ENCODE data around the gene SLC22A13. TPM values are rescaled to one million over a fixed set of nuclear protein-coding genes. Genes with fewer than 3 reads are reported as not detected.
"Not testable (repeated sequence)": the region's sequence is repeated elsewhere in the genome, so short reads cannot be mapped to it uniquely, and the experiment has no call there.

SLC22A13 gene
- total RNA-seq, 1 donor from 2014 or later, result 0.17 TPM

GRCh38 chr3:38306941-38307340, 41.3 kb downstream of the SLC22A13 start:
- DNase-seq, result no peak

- DNase-seq, result no peak
Observed at GRCh38 chr3:38307599-38307998, 42.0 kb downstream of the SLC22A13 start.

- no peak for DNase-seq
Observed at GRCh38 chr3:38308456-38308855, 42.8 kb downstream of the SLC22A13 start.

GRCh38 chr3:38311476-38311875, 45.9 kb downstream of the SLC22A13 start:
- no peak for DNase-seq

DNA sequence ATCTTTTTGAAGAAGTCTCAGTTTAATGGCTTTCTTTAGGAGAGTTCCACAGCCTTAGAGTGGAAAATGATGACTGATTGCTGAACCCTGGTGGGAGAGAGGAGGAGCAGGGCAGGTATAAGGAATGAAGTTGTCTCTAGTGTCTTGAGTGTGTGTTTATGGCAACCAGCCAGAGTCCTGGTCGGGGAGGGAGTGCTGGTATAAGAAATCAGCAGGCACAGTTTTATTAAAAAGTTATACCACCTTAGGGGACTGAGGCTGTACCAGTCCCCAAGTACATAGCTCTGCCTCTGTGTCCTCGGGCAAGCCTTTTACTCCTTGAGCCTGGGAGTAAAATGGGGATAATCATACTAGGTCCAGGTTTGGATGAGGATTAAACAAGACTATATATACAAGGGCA, 46.3 kb downstream of the SLC22A13 start:
- DNase-seq, result no peak

GRCh38 chr3:38312356-38312755, 46.7 kb downstream of the SLC22A13 start:
- no peak for DNase-seq

GRCh38 chr3:38313263-38313662, 47.7 kb downstream of the SLC22A13 start:
- no peak for DNase-seq

GRCh38 chr3:38313695-38314094, 48.1 kb downstream of the SLC22A13 start:
- DNase-seq, result no peak

DNA sequence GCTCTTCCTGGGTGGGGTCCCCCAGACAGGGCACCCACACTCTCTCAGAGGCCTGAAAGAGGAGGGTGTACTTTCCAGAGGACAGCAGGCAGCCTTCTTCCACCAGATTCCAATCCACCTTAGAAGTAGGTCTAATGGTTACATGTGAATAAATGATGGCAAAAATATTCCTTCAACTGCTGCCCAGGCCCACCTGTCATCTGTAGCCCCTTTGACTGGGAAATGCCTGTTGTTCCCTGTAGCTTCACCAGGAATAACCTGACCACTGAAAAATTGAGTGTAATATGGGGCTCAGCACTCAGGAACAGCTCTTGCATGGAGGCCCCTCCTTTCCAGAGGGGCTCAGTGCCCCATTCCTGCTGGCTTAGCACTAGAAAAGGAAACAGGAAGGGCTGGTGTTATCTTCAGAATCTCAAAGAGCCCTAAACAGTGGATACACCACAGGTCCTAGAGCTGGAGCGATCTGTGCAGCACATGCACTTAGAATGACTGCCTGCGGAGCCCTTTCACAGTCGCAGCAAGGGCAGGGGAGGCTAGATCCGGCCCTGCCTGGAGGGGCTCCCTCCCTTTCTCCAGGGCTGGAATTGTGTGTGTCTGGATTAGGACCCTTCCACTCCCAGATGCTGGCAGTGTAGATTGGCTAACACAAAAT, 48.6 kb downstream of the SLC22A13 start:
- no peak for DNase-seq

- no peak for DNase-seq
Observed at GRCh38 chr3:38314764-38315487, 49.3 kb downstream of the SLC22A13 start.

DNA sequence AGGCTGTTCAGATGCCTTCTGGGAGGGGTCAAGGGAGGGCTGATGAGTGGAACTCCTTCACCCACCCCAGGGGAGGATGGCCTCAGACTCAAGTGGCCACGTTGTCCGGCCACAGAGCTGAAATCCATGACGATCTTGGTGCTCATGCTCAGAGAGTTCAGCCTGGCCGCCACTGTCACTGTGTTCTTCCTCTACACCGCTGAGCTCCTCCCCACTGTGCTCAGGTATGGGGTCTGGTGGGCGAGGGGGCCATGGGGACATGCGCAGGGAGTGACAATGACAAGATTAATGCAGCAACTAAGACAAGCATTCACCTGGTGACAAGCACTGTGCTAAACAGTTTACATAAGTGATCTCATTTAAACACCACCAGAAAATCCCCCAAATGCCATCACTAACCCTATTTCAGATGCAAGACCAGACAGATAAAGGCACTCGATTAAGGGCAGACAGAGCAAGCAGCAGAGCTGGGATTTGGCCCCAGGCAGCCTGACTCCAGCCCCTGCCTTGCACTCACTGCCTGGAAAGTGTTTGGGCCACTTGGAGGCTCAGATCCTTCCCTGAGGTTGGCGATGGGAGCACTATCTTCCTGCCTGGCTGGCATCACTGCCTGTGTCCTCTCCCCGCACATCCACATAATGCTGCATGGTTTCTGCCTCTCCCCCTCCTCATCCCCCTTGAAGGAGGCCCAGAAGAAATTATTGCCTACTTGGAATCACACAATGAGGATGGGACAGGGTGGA, 50.0 kb downstream of the SLC22A13 start:
- no peak for DNase-seq

GRCh38 chr3:38316356-38317191, 51.0 kb downstream of the SLC22A13 start:
- no peak for DNase-seq

GRCh38 chr3:38317192-38317759, 51.7 kb downstream of the SLC22A13 start:
- DNase-seq, result no peak

DNA sequence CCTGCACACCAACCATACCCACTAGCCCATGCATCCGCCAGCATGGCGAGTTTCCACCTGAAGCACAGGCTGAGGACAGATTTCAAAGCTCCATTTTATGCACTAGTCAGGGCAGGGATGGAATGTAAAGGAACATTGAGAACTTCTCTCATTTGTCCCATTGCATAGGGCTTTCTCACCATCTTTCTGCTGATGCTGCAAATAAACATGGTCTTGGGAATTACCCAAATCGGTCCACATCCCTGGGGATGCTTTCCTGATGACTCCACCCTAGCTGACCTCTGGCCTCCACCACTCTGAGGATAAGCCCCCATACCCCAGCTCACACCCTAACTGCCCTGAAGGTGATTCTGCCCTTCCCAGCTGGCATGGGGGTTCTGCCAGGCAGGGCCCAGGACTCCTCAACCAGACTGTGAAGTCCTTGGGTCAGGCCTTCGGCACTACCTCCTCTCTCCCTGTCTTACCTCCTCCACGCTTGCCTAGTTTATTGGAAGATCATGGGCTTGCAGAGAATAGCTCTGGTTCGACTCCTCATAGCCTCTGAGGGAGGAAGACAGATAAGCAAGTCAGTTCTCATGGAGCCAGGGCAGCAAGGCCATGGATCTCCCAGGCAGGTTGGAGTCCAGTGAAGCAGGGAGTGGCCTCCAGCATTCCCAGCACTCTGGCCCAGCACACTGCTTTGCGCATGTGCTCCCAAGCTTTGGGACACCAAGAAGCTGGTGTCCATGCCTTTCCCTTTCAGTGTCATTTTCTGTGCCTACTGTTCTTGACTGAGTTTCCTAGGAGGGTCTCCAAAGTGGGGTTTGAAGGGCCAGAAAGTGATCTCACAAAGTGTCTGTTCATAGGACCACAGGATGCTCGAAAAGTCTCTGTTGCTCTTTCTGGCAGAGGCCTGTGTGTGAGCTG, 53.4 kb downstream of the SLC22A13 start:
- no peak for DNase-seq

DNA sequence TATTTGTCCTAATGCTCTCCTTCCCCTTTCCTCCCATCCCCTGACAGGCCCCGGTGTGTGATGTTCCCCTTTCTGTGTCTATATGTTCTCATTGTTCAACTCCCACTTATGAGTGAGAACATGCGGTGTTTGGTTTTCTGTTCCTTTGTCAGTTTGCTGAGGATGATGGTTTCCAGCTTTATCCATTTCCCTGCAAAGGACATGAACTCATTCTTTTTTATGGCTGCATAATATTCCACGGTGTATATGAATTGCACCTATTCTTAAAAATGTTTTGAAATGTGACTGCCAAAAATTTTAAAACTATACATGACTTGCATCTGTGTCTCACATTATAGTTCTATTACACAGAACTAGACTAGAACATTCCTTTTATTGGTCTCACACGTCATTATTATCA, 55.0 kb downstream of the SLC22A13 start:
- DNase-seq, result not testable (repeated sequence)

DNA sequence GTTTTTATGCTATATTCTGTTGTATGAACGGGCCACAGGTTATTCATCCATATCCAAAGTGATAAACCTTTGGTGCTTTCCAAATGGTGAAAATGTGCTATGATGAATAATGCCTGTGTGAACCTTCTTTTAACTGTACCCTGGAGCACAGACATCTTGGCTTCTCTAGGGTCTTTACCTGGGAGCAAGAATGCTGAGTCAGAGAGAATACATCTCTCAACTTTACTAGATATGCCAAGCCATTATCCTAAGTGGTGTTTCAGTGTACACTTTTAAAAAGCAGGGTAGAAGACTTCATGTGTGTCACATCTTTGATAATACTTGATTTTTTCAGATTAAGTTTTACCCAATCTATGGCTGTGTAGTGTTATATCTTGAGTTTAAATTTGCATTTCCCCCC, 57.4 kb downstream of the SLC22A13 start:
- no peak for DNase-seq

GRCh38 chr3:38325256-38325655, 59.6 kb downstream of the SLC22A13 start:
- no peak for DNase-seq

DNA sequence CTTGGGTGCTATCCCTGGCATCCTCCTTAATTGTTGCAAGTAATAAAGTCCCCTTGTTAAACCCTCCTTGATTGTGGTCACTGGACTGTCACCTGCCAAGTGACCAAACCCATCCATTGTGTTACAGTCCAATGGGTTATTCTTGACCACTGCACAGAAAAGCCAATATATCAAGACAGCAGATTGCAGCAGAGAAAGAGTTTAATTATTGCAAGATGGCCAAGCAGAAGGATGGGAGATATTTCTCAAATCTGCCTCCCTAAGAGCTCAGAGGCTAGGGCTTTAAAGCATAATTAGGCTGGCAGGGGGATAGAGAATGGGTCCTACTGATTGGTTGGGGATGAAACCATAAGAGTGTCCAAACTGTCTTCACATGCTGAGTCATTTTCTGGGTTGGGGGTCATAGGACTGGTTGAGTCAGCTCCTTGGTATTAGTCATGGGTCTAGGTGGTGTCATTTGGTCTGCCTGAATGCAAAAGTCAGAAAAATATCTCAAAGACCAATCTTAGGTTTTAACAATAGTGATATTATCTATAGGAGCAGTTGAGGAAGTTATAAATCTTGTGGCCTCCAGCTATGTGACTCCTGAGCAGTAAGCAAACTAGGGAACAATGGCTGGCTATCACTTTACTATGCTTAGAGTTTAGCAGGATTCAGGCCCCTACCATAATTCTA, 61.9 kb downstream of the SLC22A13 start:
- DNase-seq, result peak; percentile 32
